ENCODE measurements around the gene CDK5.

CDK5 gene

GRCh38 chr7:151020231-151020630 lies 37.5 kb downstream of the CDK5 start:
- TF ChIP-seq CTCF (IDR thresholded peaks at IDR 0.05), result no peak
- no peak overlapping the region for H3K4me3 ChIP-seq
- no peak for DNase-seq (ENCODE audit: low spot score)
- no peak overlapping the region for H3K27ac ChIP-seq

- DNase-seq (ENCODE audit: low spot score), result no peak
- Histone ChIP-seq H3K4me3 (peak overlapping the region; percentile 63), H3K27ac (no peak overlapping the region)
- TF ChIP-seq CTCF (IDR thresholded peaks at IDR 0.05), result no peak
Measured at GRCh38 chr7:151019130-151019447, 38.6 kb downstream of the CDK5 start.

GRCh38 chr7:151018421-151019129 lies 39.1 kb downstream of the CDK5 start:
- peak; percentile 2 for TF ChIP-seq CTCF (IDR thresholded peaks at IDR 0.05)
- DNase-seq (ENCODE audit: low spot score), result no peak
- no peak overlapping the region for H3K27ac ChIP-seq
- H3K4me3 ChIP-seq, result peak overlapping the region; percentile 63

- TF ChIP-seq CTCF (IDR thresholded peaks at IDR 0.05), result peak; percentile 92
- H3K4me3 ChIP-seq, result peak overlapping the region; percentile 63
- no peak overlapping the region for H3K27ac ChIP-seq
- DNase-seq (ENCODE audit: low spot score), result no peak
Measured at GRCh38 chr7:151017953-151018420, 39.7 kb downstream of the CDK5 start.

- no peak for DNase-seq (ENCODE audit: low spot score)
- Histone ChIP-seq H3K27ac (no peak overlapping the region), H3K4me3 (no peak overlapping the region)
- TF ChIP-seq CTCF (IDR thresholded peaks at IDR 0.05), result no peak
Measured at GRCh38 chr7:151017370-151017952, 40.2 kb downstream of the CDK5 start.

GRCh38 chr7:151016942-151017341 lies 40.8 kb downstream of the CDK5 start:
- no peak overlapping the region for H3K4me3 ChIP-seq
- TF ChIP-seq CTCF (IDR thresholded peaks at IDR 0.05), result no peak
- H3K27ac ChIP-seq, result no peak overlapping the region
- DNase-seq (ENCODE audit: low spot score), result no peak

- no peak overlapping the region for H3K27ac ChIP-seq
- DNase-seq (ENCODE audit: low spot score), result no peak
- H3K4me3 ChIP-seq, result no peak overlapping the region
- no peak for TF ChIP-seq CTCF (IDR thresholded peaks at IDR 0.05)
Measured at GRCh38 chr7:151016505-151016904, 41.2 kb downstream of the CDK5 start.

All from coronary artery (tissue), 2 donors.